Stimulated activated CD8-positive, alpha-beta memory T cell treated with anti-CD3 and anti-CD28 coated beads, Interleukin-2, amount 100 ng/mL, for 48 hours (primary cell): ENCODE data around the gene FIGNL2.

Experiments used
- DNase-seq, 2 donors: peaks; one replicate each; pipeline ENCODE4 v3.0.0-alpha.2; 2020; ENCODE audit warnings: low read depth in 2 of 2

The FIGNL2 gene

DNA sequence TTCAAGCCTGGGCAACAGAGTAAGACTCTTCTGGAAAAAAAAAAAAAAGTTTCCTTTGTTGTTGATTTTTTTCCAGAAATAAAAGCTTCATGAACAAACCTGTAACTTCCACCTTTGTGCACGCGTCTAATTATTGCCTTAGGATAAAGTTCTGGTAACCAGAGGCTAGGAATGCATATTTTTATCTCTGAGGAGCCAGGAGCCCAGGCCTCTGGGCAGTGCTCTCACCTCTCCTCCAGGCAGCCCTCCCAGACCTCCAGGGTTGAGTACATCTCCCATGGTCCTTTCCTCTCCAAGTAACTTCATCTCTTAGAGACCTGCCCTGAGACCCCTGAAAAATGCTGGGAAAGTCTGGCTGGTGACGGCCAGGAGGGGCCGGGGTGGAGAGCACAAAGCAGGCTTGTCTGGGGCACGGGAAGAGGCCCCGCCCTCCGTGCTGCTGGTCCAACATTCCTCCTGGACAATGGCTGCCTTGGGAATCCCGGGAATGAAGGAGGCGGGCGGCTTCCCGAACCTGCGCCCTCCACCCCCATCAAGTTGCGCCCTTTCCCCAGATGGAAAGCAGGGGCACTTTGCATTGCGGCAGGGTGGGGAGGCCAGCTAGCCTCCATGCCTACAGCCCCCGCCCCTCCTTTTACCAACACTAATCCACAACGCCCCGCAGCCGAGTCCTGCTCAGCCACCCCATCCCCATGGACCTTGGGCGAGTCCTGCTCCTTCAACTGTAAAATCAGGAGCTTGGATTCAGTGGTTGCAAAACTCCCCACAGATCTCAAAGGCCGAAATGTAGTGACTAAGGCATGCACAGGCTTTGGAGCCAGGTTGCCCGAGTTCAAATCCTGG is 7.3 kb upstream of the FIGNL2 start:
- no peak for DNase-seq

DNA sequence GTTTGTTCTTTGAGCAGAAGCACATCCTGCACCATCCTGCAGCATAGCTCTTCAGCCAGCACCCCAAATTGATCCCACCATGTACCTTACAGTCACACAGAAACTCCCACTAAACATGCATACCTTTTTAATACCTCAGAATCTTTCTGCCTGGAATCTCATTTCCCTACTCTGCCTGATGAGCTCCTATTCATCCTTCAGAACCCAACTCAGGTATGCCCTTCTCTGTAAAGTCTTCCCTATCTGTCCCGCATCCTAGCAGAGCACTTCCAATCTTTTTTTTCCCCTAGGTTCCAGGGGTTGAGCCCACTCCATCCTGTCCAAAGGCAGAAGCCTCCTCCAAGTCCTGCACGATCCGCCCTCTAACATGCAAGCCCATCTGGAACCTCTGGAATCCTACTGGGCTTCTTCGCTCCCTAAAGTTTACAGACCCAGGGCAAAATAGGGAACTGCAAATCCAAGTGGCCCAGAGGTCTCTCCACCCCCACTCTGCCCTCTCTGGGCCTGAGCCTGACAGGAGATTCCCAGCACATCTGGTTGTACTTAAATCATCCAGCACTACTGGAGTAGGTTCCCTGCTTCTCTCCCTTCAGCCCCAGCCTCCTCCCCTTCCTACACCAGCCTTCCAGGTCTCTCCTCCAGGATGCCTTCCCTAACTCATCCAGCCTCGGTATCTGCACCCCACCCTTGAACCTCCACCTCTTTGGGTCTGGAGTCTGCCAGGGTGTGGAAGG is 4.1 kb upstream of the FIGNL2 start:
- DNase-seq = no peak

DNA sequence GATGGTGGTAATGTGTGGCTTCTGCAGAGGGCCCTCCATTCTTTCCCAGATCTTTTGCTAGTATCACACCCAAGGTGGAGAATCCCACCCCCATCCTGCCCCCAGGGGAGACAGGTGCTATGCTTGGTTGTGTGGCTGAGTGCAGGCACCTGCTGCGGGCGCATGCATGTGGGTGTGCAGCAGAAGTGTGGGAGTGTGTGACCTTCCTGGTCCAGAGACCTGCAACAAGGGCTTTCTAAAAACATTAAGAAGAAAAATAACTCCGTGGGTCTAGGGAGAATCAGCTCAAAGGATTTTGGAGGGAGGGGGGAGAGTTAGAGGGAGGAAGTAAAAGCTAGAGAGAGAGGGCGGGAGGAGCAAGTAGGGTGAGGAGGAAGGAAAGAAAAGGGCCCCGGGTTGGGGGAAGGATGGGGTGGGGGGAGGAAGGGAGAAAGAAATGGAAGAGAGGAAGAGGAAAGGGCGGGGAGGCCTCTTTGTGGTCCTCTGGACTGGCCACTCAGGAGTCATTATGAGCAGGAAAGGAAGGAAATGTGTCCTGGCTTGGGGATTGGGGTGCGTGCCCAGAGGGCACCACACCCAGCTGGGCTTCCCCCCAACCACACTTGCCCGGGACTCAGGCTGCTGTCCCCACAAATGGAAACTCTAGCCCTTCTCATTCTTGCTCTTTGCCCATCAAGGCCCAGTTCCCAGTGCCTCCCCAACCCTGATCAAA is 3.1 kb upstream of the FIGNL2 start:
- no peak for DNase-seq

DNA sequence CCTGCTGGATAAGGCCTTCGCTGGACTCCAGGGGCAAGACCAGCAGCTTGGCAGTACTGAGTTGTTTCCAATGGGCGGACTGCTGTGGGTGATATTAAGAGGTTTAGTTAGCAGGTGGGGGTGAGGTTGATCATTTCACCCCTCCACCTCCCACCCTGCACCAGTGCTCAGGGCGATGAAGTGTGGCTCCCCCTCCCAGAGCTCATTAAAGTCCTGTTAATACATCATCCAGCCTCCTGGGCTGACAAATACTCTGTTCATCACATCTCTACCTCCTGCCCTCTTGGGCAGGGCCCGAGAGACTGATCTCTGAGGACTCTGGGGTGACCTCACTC is 2.4 kb upstream of the FIGNL2 start:
- DNase-seq = no peak

DNA sequence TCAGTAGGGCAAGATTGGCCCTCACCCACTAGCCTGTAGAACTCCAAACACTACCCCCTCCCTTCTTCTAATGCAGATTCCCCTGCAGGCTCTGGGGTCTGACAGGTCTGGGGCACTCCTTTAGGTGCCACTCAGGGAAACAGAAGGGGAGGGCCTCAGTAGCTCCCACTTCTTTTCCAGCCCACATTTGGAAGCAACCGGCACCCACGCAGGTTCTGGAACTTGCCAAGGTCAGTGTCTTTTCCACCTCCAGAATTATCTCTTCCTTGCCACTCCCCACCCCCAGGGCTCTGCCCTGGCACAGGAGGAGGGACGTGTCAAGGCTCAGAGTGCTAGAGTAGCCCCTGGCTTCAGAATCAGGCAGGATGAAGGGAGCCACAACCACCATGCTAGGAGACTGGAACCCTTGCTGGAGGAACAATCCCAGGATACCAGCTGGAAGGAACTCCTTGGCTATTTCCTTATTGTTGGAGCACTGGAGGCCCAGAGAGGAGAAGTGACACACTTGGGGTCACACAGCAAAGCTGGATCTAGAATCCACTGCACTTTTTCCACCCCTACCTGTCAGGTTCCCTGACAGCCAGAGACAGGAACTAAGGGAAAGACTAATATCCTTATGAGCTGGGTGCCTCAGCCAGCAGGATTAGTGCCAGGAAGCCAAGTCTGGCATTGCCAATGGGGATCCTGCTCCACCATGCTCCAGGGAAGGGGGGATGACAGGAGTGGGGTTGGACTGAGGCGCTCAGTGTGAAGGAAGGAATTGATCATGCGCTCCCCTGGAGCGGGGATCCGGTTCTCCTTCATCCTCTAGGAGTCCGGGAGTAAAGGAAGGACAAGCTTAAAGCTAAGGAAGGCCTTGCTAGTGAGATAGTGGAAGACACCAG is 1.8 kb upstream of the FIGNL2 start:
- DNase-seq = no peak

DNA sequence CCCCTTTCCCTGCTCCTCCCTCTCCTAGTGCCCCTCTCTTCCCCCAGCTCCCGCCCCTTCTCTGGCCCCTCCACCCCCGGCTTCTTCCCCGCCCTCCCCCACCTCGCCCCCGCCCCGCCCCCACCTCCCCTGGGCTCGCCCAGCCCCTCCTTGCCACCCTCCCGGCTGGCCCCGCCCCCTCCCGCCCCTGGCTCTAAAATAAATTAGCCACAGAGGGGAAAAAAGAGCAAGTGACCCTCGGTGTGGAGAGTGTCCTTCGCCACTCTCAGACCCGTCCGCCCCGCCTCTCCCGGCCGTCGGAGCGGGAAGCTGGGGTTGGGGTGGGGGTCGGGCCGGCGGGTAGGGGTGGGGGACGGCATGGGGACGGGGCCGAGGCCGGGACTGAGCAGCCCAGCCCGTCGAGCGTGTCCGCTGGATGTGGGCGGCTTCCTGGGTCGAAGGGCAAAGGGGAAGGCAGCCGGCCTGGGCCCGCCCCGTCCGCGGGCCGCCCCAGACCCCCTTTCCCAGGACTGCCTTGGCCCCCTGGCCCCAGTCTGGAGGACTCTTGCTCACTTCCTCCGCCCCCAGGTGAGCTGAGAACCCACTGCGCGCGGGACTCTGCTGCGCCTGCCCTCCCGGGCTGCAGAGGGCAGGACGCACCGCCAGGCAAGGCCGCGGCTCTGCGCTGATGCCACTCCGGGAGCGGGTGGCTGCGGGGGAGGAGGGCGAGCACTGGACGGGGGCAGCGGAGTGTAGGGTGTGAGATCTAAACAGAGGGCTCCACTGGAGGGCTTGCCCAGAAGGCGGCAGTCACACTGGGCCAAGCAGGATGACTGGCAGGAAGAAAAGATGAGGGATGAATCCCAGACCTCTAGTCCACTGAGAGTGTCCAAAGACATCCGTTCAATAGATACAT is 570 bp upstream of the FIGNL2 start:
- DNase-seq = no peak

DNA sequence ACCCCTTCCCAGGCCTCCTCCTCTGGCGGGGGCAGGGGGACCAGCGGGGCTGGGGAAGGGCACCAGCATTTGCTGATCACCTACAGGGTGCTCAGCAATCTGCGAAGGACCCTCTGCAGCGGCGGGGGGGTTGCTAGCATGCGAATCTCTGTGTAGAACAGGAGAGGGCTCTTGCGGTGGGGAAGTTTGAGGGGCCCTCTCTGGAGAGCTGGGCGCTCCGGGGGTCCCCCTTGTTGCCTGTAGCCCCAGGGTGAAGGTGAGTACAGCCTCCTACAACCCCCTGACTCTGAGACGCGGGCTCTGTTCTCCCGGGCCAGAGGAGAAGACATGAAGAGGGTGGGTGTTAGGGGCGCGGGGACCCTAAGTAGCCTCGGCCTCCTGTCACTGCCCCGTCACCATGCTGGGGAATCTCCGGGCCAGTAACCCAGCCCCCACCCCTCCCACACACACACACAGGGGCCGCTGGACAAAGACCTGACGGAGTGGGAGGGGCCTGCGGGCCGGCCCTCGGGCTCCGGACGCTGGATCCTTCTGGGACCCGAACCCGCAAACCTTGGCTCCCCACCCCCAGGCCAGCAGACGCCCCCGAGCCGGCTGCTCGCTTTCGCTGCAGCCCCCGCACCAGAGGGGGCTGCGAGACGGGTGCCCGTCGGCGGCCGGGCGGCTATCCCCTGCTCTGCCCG is 734 bp downstream of the FIGNL2 start:
- DNase-seq = no peak

DNA sequence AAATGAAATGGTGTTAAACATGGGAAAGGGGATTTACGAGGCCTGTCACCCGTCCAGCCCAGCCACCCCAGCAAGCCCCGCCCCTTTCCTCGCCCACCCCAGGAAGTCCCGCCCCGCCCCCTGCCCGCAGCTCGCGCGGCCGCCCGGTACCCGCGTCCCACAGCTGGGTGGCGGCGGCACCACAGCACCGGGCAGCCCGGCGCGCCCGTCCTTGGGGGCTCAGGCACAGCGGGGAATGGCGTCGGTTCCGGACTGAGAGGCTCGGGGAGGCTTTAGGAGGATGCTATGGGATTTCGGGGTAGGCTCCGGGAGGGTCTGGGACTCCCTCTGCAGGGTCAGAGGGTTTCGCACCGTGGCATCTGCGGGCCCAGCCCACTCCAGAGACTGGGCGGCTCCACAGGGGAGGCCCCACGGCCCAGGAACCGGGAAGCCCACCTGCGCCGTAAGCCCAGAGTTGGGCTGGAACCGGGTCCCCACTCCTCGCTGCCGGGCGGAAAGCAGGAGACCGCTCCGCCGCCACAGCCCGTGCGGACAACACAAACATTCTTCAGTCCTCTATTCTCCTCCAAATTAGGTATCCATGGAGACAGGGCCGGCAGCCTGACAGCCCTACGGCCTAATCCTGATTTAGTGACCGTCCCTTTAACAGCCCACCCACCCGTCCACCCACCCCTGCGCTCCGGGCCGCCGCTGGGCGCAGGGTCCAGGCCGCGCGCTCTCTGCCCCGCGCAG is 1.4 kb downstream of the FIGNL2 start:
- DNase-seq = peak; percentile 34 to 45

DNA sequence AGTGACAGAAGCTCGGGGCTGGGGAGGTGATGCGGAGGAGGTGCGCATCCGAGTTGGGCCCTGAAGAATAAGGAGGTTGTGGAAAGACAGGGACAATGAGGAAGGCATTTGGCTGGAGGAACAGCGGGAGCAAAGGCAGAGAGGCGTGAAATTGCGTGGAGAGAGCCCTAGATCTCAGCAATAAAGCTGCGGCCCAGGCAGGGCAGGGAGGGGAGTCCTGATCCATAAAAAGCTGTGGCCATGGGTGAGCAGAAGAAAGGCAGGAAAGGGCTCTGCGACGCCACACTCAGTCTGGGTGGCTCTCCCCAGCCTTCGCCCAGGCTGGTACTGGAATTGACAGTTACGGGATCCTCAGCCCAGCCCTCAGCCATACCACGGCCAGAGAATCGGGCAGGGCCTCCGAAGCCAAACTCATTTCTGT is 2.2 kb downstream of the FIGNL2 start:
- DNase-seq = no peak

DNA sequence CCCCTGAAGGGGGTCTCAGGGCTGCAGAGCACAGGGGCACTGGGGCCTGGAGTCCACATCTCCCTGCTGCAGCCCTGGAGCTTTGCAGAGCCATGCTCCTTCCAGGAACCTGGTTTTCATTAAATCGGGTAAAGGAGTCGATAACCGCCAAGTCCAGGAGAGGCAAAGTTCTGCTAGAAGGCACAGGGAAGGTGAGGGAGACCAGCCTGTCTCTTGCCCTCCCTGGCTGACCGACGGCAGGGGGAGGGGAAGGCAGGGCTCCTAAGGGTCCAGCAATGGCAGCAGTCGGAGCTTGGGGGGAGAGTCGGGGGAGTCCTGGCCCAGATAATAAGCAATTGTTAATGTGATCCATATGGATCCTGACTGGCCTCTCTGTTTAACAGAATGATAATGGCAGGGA is 3.0 kb downstream of the FIGNL2 start:
- DNase-seq = no peak

DNA sequence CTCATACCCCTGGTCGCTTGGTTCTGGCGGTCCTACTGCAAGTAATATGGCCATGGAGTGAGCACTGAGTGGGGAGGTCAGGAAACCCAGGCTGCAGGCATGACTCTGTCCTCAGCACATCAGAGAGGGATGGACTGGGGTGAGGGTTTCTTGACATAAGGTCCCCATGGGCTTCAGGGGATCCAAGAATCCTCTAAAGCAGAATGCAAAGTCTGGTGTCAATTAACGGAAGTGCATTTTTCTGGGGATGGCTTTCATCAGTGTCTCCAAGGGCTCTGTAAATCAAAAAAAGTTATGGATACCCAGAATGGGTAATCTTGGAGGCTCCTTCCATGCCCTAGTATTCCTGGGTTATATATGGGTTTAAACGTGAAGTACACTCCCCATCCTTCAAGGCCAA is 3.7 kb downstream of the FIGNL2 start:
- DNase-seq = no peak

DNA sequence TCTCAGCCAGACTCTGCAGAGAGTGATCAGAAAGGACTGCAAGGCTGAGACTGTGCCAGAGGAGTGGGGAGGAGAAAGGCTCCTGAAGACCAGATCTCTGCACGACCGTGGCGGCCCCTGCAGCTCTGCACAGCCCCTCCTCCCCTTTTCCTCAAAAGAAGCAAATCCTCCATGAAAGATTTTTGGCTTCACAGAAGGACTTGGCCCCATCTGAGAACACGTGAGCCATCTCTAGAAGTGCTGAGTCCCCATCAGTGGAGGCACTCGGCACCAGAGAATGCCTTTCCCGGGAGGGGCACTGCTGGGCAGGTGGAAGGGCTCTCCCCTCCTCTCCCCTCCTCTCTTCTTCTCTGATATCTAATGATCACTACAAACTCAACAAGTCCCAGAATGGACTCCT is 6.8 kb downstream of the FIGNL2 start:
- no peak for DNase-seq

DNA sequence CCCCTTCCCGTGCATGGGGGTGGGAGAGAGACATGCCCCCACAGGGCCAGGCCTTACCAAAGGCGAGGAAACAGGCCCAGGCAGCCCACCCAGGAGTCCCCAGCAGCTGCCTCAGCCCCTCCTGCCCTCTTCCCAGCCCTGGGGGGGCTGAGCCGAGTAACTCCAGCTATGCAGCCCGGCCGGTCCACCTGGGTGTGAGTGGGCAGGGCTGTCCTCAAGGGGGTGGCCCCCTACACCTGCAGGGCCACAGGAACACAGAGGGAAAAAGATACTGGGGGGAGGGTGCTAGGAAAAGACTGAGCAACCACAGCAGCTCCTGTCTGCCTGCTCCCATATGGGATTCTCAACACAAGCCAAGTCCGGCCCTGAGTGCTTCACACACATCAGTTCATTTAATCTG is 7.6 kb downstream of the FIGNL2 start:
- DNase-seq = no peak

DNA sequence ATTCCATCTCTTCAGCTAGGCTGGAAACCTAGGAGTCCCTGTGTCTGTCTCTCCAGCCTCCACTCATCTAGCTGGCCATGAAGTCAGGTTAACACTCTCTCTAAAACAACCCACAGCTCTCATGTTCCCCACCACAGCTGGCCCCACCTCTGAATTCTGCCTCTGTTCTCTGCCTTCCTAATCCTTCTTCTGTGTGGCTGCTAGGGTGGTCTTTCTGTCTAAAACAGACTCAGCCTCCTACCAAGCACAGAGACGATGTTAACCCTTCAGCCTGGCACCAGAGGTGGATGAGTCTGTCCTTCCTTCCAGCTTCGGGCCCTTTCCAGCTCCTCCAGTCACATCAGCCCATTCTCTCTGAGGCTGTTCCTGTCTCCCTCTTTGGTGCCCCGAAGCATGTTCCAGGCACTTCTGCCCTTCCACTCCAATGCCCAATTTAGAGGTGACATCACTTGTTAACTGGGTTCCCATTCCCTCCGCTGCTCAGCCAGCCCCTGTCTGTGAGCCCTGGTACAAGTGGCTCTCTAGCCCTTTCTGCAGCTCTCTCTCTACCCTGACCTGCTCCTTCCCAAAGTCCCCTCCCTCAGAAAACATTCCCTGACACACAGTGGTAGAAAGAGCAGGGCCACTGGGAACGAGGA is 9.1 kb downstream of the FIGNL2 start:
- DNase-seq = no peak

DNA sequence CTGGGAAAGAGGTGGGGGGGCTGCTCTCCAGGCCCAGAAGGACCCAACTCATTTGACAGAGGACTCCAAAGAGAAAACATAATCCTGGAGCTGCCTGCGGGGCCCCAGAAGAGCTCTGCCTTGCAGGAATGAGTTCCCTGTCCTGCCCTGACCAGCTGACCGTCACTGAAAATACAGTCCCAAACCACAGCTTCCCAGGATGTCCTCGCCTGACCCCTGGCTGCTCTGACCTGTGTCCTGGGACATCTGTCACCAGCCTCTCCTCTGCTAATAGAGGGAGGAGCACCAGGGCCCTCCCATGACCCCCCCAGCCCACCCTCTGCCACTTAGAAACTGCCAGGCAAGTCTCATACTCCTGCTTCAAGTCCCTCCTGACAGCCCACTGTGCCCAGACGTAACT is 9.8 kb downstream of the FIGNL2 start:
- no peak for DNase-seq

DNA sequence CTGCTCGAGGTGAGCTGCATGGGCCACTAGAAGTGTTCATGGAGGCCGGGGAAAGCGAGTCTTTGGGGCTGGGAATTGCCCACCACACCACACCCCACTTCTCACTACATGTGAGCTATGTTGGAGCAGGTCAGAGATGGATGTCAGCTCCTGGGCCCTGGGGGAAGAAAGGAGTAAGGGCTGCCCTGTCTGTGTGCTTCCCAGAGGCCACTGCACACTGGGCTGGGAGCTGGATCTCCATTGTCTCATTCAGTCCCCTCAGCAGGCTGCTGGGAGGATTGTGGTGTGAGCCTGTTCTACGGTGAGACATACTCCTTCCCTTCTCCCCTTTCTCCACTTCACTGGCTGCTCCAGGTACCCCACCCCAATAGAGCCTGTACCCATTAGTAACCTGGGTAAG is 10.5 kb downstream of the FIGNL2 start:
- DNase-seq = no peak

DNA sequence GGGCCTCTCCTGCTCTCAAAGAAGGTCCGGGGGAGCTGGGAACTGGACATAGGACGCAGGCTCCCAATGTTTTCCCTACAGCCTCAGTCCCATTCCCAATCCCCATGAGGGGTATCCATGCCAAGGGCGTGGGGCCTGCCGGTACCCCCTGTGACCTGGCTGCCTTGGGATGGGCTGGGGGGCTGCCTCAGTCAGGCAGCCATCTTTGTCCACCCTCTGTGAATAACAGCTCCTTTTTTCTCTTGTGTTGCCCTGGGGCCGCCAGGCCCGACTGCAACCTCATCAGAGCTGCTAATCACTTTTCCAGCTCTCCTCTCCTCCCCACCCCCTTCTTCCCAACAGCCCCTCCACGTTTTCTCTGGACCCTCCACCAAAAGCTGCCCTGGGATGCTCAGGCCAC is 11.2 kb downstream of the FIGNL2 start:
- DNase-seq = no peak

DNA sequence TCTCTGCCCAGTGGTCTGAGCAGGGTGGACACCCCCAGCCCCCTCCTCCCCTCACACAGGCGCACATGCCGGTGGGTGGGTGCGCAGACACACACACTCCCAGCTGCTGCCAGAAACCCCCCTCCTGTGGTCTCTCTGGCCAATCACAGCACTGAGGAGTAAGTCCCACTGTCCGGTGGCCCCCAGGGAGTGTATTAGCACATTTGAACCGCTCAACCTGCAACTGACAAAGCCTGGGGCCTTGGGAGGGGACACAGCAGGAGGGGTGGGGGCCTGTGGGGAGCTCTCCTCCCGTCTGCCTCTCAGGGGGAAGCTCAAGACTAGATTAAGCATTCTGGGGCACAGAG is 11.7 kb downstream of the FIGNL2 start:
- no peak for DNase-seq
